Neural cell (in vitro differentiated cells): ENCODE measurements around the gene RPUSD2.

Experiments
- EP300 ChIP-seq: fragments of 450-650 bp; conservative IDR thresholded peaks from 2 replicates; pipeline ENCODE4 v1.6.1; 2014; ENCODE audit warnings: antibody characterized with exemption, mild to moderate bottlenecking, moderate library complexity; ENCODE audit not compliant: poor library complexity, severe bottlenecking
- POLR2AphosphoS5 ChIP-seq: IDR thresholded peaks from 2 replicates; pipeline ENCODE4 v1.6.1; 2012
- TAF1 ChIP-seq: IDR thresholded peaks from 2 replicates; pipeline ENCODE4 v1.6.1; 2012; ENCODE audit warnings: low read depth
- TF ChIP-seq, protein P1 (sequence below): IDR thresholded peaks from 2 replicates; pipeline ENCODE4 v1.6.1; 2012; ENCODE audit warnings: borderline replicate concordance
- TF ChIP-seq, protein P2 (sequence below): fragments of 450-650 bp; IDR thresholded peaks from 2 replicates; pipeline ENCODE4 v1.5.1; 2014; ENCODE audit warnings: antibody characterized with exemption, mild to moderate bottlenecking, moderate library complexity; ENCODE audit not compliant: poor library complexity, severe bottlenecking

DNA sequence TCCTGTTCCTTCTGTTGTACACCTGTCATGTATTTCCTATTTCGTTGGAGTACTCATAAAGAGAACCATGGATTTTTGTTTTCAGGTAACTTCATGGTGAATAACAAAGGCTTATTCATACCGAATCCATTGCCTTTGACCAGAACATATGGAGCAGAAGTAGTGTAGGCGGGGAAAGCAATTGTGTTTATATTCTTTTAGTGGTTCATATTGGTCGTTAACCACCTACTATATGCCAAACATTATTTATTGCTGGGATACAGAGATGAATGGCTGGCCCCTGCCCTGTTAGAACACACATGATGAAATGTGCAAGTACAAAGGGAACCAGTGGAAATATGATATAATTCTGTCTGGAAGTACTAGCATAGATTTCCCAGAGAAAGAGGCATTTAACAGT, 9.8 kb downstream of the RPUSD2 start:
- TF ChIP-seq, protein P1, sequence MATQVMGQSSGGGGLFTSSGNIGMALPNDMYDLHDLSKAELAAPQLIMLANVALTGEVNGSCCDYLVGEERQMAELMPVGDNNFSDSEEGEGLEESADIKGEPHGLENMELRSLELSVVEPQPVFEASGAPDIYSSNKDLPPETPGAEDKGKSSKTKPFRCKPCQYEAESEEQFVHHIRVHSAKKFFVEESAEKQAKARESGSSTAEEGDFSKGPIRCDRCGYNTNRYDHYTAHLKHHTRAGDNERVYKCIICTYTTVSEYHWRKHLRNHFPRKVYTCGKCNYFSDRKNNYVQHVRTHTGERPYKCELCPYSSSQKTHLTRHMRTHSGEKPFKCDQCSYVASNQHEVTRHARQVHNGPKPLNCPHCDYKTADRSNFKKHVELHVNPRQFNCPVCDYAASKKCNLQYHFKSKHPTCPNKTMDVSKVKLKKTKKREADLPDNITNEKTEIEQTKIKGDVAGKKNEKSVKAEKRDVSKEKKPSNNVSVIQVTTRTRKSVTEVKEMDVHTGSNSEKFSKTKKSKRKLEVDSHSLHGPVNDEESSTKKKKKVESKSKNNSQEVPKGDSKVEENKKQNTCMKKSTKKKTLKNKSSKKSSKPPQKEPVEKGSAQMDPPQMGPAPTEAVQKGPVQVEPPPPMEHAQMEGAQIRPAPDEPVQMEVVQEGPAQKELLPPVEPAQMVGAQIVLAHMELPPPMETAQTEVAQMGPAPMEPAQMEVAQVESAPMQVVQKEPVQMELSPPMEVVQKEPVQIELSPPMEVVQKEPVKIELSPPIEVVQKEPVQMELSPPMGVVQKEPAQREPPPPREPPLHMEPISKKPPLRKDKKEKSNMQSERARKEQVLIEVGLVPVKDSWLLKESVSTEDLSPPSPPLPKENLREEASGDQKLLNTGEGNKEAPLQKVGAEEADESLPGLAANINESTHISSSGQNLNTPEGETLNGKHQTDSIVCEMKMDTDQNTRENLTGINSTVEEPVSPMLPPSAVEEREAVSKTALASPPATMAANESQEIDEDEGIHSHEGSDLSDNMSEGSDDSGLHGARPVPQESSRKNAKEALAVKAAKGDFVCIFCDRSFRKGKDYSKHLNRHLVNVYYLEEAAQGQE = no peak
- TF ChIP-seq, protein P2, sequence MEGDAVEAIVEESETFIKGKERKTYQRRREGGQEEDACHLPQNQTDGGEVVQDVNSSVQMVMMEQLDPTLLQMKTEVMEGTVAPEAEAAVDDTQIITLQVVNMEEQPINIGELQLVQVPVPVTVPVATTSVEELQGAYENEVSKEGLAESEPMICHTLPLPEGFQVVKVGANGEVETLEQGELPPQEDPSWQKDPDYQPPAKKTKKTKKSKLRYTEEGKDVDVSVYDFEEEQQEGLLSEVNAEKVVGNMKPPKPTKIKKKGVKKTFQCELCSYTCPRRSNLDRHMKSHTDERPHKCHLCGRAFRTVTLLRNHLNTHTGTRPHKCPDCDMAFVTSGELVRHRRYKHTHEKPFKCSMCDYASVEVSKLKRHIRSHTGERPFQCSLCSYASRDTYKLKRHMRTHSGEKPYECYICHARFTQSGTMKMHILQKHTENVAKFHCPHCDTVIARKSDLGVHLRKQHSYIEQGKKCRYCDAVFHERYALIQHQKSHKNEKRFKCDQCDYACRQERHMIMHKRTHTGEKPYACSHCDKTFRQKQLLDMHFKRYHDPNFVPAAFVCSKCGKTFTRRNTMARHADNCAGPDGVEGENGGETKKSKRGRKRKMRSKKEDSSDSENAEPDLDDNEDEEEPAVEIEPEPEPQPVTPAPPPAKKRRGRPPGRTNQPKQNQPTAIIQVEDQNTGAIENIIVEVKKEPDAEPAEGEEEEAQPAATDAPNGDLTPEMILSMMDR = no peak
- TF ChIP-seq EP300 (no peak), TAF1 (no peak), POLR2AphosphoS5 (no peak)
